Measurements from ENCODE around the gene TXNDC16. TPM values are rescaled to one million over a fixed set of nuclear protein-coding genes. Genes with fewer than 3 reads are reported as not detected.

Gene TXNDC16
- total RNA-seq, 4 donors from 2014 or later = 7.4 to 18.7 (median 16.0) TPM

- H3K4me3 ChIP-seq = no peak overlapping the region
- no peak for ATAC-seq
- no peaks in the 10 kb centered on the region for H3K9me3 ChIP-seq
- TF ChIP-seq POLR2A (IDR thresholded peaks at IDR 0.05) (no peak), EP300 (IDR thresholded peaks at IDR 0.05) (no peak), POLR2AphosphoS5 (IDR thresholded peaks at IDR 0.05) (no peak)
- TF ChIP-seq, protein P1, sequence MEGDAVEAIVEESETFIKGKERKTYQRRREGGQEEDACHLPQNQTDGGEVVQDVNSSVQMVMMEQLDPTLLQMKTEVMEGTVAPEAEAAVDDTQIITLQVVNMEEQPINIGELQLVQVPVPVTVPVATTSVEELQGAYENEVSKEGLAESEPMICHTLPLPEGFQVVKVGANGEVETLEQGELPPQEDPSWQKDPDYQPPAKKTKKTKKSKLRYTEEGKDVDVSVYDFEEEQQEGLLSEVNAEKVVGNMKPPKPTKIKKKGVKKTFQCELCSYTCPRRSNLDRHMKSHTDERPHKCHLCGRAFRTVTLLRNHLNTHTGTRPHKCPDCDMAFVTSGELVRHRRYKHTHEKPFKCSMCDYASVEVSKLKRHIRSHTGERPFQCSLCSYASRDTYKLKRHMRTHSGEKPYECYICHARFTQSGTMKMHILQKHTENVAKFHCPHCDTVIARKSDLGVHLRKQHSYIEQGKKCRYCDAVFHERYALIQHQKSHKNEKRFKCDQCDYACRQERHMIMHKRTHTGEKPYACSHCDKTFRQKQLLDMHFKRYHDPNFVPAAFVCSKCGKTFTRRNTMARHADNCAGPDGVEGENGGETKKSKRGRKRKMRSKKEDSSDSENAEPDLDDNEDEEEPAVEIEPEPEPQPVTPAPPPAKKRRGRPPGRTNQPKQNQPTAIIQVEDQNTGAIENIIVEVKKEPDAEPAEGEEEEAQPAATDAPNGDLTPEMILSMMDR (IDR thresholded peaks at IDR 0.05) = no peak
- H3K27me3 ChIP-seq = no peaks in the 10 kb centered on the region
- 84 to 90% methylated on average over 5 to 7 of the region's 7 CpGs for WGBS, 2 donors (ENCODE audit: low coverage in 1 of 2)
- peaks cover 0 to 11% of the 10 kb centered on the region in 2 donors for H3K36me3 ChIP-seq
- H3K4me1 ChIP-seq = no peaks in the 10 kb centered on the region
- H3K27ac ChIP-seq = no peak overlapping the region
Observed at GRCh38 chr14:52467515-52468266, 84.6 kb downstream of the TXNDC16 start.

DNA sequence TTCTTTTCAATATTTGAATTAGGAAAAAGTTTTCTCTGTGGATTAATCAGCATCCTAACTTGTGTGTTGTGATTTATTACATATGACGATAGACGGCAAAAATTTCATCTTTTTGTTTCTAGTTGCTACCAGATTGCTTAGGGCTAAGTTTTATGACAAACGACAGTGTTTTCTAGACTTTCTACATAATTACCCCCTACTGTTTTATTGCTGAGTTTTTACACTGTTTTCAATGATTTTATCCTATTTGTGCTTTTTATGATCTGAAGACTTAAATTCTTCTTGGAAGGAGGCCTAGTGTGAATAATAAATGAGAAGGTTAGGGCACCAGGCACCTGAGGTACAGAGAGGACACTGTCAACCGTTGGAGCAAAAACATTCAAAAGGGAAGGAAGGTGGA, 88.1 kb downstream of the TXNDC16 start:
- Histone ChIP-seq H3K9me3 (no peaks in the 10 kb centered on the region), H3K4me3 (no peak overlapping the region), H3K4me1 (no peaks in the 10 kb centered on the region), H3K27me3 (no peaks in the 10 kb centered on the region), H3K27ac (no peak overlapping the region), H3K36me3 (peaks cover 0 to 23% of the 10 kb centered on the region in 2 donors)
- WGBS, 2 donors (ENCODE audit: low coverage in 1 of 2) = 88% methylated on average over 4 of the region's 4 CpGs; no CpG with 5 or more reads in 1 of the 2 donors
- TF ChIP-seq EP300 (IDR thresholded peaks at IDR 0.05) (no peak), POLR2AphosphoS5 (IDR thresholded peaks at IDR 0.05) (no peak), POLR2A (IDR thresholded peaks at IDR 0.05) (no peak)
- TF ChIP-seq, protein P1 (IDR thresholded peaks at IDR 0.05) = no peak
- no peak for ATAC-seq

GRCh38 chr14:52463375-52463774, 88.9 kb downstream of the TXNDC16 start:
- Histone ChIP-seq H3K27me3 (no peaks in the 10 kb centered on the region), H3K4me3 (no peak overlapping the region), H3K27ac (no peak overlapping the region), H3K9me3 (no peaks in the 10 kb centered on the region), H3K36me3 (peaks cover 0 to 15% of the 10 kb centered on the region in 2 donors), H3K4me1 (no peaks in the 10 kb centered on the region)
- 93 to 100% methylated on average over 1 to 3 of the region's 3 CpGs for WGBS, 2 donors (ENCODE audit: low coverage in 1 of 2)
- no peak for ATAC-seq
- TF ChIP-seq POLR2AphosphoS5 (IDR thresholded peaks at IDR 0.05) (no peak), POLR2A (IDR thresholded peaks at IDR 0.05) (no peak), EP300 (IDR thresholded peaks at IDR 0.05) (no peak)
- TF ChIP-seq, protein P1 (IDR thresholded peaks at IDR 0.05) = no peak

DNA sequence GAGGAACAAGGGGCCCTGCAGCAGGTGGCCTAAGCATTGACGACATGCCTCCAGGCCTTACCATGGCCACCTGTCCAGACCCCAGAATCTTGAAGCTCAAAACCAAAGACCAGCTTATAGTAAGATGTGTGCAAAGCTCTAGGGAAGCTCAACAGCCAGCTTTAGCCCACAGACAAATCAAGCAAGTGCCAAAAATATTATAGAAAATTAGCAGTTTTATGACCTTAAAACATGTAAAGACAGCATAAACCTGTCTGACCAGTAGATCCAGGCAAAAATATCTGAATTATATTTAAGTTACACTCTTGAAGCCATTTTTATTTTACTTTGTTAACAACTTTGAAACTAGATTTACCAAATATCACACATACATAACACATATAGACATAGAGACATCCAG, 90.6 kb downstream of the TXNDC16 start:
- 60% methylated on average over 1 of the region's 1 CpG; no CpG with 5 or more reads in 1 of the 2 donors for WGBS, 2 donors (ENCODE audit: low coverage in 1 of 2)
- ATAC-seq = no peak
- Histone ChIP-seq H3K4me3 (no peak overlapping the region), H3K9me3 (no peaks in the 10 kb centered on the region), H3K4me1 (no peaks in the 10 kb centered on the region), H3K27me3 (no peaks in the 10 kb centered on the region), H3K27ac (no peak overlapping the region), H3K36me3 (peaks cover 0 to 15% of the 10 kb centered on the region in 2 donors)
- TF ChIP-seq EP300 (IDR thresholded peaks at IDR 0.05) (no peak), POLR2AphosphoS5 (IDR thresholded peaks at IDR 0.05) (no peak), POLR2A (IDR thresholded peaks at IDR 0.05) (no peak)
- TF ChIP-seq, protein P1 (IDR thresholded peaks at IDR 0.05) = no peak

DNA sequence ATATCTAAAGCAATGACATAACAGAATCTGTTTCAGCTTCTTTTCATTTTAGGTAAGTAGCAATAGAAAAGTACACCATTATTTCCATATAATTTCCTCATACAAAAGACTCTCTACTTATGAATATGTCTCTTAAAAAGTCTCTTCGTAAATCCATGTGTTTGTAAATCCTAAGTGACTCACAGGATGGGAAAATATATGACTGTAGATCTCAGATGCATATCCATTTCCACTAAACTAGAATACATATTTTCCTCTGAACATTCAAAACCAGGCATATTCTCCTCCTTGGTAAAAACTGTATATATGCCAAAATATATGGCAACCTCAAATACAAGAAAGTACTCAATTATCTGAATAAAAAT, 93.6 kb downstream of the TXNDC16 start:
- 96 to 100% methylated on average over 1 of the region's 1 CpG for WGBS, 2 donors (ENCODE audit: low coverage in 1 of 2)
- no peaks in the 10 kb centered on the region for H3K27me3 ChIP-seq
- H3K27ac ChIP-seq = no peak overlapping the region
- ATAC-seq = no peak
- no peaks in the 10 kb centered on the region for H3K4me1 ChIP-seq
- H3K36me3 ChIP-seq = peaks cover 0 to 33% of the 10 kb centered on the region in 2 donors
- TF ChIP-seq POLR2A (IDR thresholded peaks at IDR 0.05) (no peak), POLR2AphosphoS5 (IDR thresholded peaks at IDR 0.05) (no peak), EP300 (IDR thresholded peaks at IDR 0.05) (no peak)
- TF ChIP-seq, protein P1 (IDR thresholded peaks at IDR 0.05) = no peak
- H3K9me3 ChIP-seq = no peaks in the 10 kb centered on the region
- no peak overlapping the region for H3K4me3 ChIP-seq
